CD14-positive monocyte (primary cell): ENCODE results near the gene IFT20. TPM values are rescaled to one million over a fixed set of nuclear protein-coding genes. Genes with fewer than 3 reads are reported as not detected.
A peak's percentile ranks its signal among the peaks of the same experiment; 100 is the strongest.

Source experiments
- DNase-seq, 3 donors: peaks; one replicate each; pipeline ENCODE4 v3.0.0-alpha.2; 2011 to 2022
- H2AFZ ChIP-seq: 2 replicates; pipeline ENCODE4 v1.6.0; 2012; ENCODE audit warnings: mild to moderate bottlenecking, low read depth, low read length, inconsistent platforms; ENCODE audit not compliant: insufficient read depth, poor library complexity, severe bottlenecking
- H3K27ac ChIP-seq, 2 donors: 1 replicate in 1 of 2; 2 replicates in 1 of 2; pipeline ENCODE4 v1.5.1; 2012 to 2013; ENCODE audit warnings: low read length in 2 of 2, control low read depth in 1 of 2, inconsistent platforms in 1 of 2, low read depth in 1 of 2, mild to moderate bottlenecking in 1 of 2
- H3K27me3 ChIP-seq, 2 donors: one replicate each; pipeline versions ENCODE4 v1.6.0 to v1.6.1; 2011 to 2013; ENCODE audit warnings: low read length in 2 of 2; ENCODE audit not compliant: control insufficient read depth in 2 of 2, insufficient read depth in 2 of 2
- H3K36me3 ChIP-seq, 2 donors: replicated peaks in 1 of 2; 1 replicate in 1 of 2; 2 replicates in 1 of 2; pipeline versions ENCODE4 v1.5.1 to v1.6.1; 2012 to 2013; ENCODE audit warnings: low read length in 2 of 2, control low read depth in 1 of 2, inconsistent platforms in 1 of 2, mild to moderate bottlenecking in 1 of 2; ENCODE audit not compliant: insufficient read depth in 2 of 2, control insufficient read depth in 1 of 2
- H3K4me1 ChIP-seq, 2 donors: 1 replicate in 1 of 2; 2 replicates in 1 of 2; pipeline versions ENCODE4 v1.5.1 to v1.6.1; 2012 to 2013; ENCODE audit warnings: low read length in 2 of 2, control low read depth in 1 of 2, inconsistent platforms in 1 of 2, mild to moderate bottlenecking in 1 of 2, moderate library complexity in 1 of 2; ENCODE audit not compliant: insufficient read depth in 2 of 2, control insufficient read depth in 1 of 2
- H3K4me2 ChIP-seq: replicated peaks from 2 replicates; pipeline ENCODE3; 2012; ENCODE audit warnings: low read length, moderate library complexity, mild to moderate bottlenecking; ENCODE audit not compliant: poor library complexity, severe bottlenecking; ENCODE audit errors: extremely low read depth
- H3K4me3 ChIP-seq, 3 experiments: fragments of 200-600 bp in 1 of 3; sonication (generic) in 1 of 3; replicated peaks in 1 of 3; 1 replicate in 2 of 3; 2 replicates in 1 of 3; pipeline ENCODE4 v1.5.1; 2011 to 2013; ENCODE audit warnings: low read length in 3 of 3, mild to moderate bottlenecking in 3 of 3, control low read depth in 2 of 3, low read depth in 2 of 3, inconsistent platforms in 1 of 3, moderate library complexity in 1 of 3
- H3K79me2 ChIP-seq: 2 replicates; pipeline ENCODE4 v1.6.0; 2012; ENCODE audit warnings: mild to moderate bottlenecking, control low read depth, inconsistent platforms, low read length, moderate library complexity; ENCODE audit not compliant: insufficient read depth
- H3K9ac ChIP-seq: 2 replicates; pipeline ENCODE4 v1.6.0; 2017; ENCODE audit warnings: low read length, mild to moderate bottlenecking; ENCODE audit not compliant: insufficient read depth, poor library complexity, severe bottlenecking
- H3K9me3 ChIP-seq, 2 donors: replicated peaks in 1 of 2; 1 replicate in 1 of 2; 2 replicates in 1 of 2; pipeline versions ENCODE4 v1.5.1 to v1.6.1; 2012 to 2013; ENCODE audit warnings: low read length in 2 of 2, control low read depth in 1 of 2; ENCODE audit not compliant: control insufficient read depth in 1 of 2, insufficient read depth in 1 of 2
- H4K20me1 ChIP-seq: 2 replicates; pipeline ENCODE4 v1.6.0; 2012; ENCODE audit warnings: mild to moderate bottlenecking, low read length, control low read depth, moderate library complexity; ENCODE audit not compliant: insufficient read depth
- H3K27ac Mint-ChIP-seq, 7 donors: one replicate each; pipeline ENCODE4 v1.8.0; 2020; ENCODE audit warnings: mild to moderate bottlenecking in 7 of 7, mixed read lengths in 7 of 7, moderate library complexity in 6 of 7, inconsistent platforms in 2 of 7
- H3K27me3 Mint-ChIP-seq, 3 donors: one replicate each; pipeline ENCODE4 v1.8.0; 2021 to 2022; ENCODE audit warnings: low read depth in 3 of 3, mild to moderate bottlenecking in 3 of 3, mixed read lengths in 3 of 3, moderate library complexity in 3 of 3, inconsistent platforms in 1 of 3
- H3K36me3 Mint-ChIP-seq, 2 donors: one replicate each; pipeline ENCODE4 v1.8.0; 2020; ENCODE audit warnings: mixed read lengths in 2 of 2, inconsistent platforms in 1 of 2, mild to moderate bottlenecking in 1 of 2
- H3K4me1 Mint-ChIP-seq: one replicate; pipeline ENCODE4 v1.8.0; 2020; ENCODE audit warnings: mild to moderate bottlenecking, mixed read lengths
- H3K4me3 Mint-ChIP-seq, 2 donors: one replicate each; pipeline ENCODE4 v1.8.0; 2020; ENCODE audit warnings: mild to moderate bottlenecking in 2 of 2, mixed read lengths in 2 of 2, moderate library complexity in 1 of 2
- H3K9me3 Mint-ChIP-seq, 7 donors: one replicate each; pipeline ENCODE4 v1.8.0; 2020 to 2022; ENCODE audit warnings: mixed read lengths in 7 of 7, mild to moderate bottlenecking in 6 of 7, moderate library complexity in 6 of 7, inconsistent platforms in 2 of 7
- WGBS: methylation state at CpG from one replicate; pipeline ENCODE4 v1.1.5; 2013; ENCODE audit warnings: missing lambda C conversion rate; ENCODE audit not compliant: insufficient coverage; 5-methylcytosine and 5-hydroxymethylcytosine counted together
- intact Hi-C, 2 donors: fragments of 100-400 bp; cut with micrococcal nuclease; formaldehyde crosslinking; loops; one replicate each; pipeline versions ENCODE4 v1.15.0 to v1.15.1; 2023
- polyA plus RNA-seq, 3 donors: library from polyadenylated mRNA; depleted of rRNA in 1 of 3; unstranded in 2 of 3; stranded (reverse) in 1 of 3; fragments of 300-500 nt in 2 of 3; fragments of >200 nt in 1 of 3; fragmentation: Illumina TruSeq in 2 of 3; gene quantifications; 1 replicate in 2 of 3; 2 replicates in 1 of 3; pipeline ENCODE4 v1.2.3, GENCODE V29; 2012 to 2021
- TF ChIP-seq, protein P1 (sequence below): fragments of 200-600 bp; IDR thresholded peaks from one replicate; pipeline ENCODE4 v1.8.0; 2022; ENCODE audit warnings: antibody characterized with exemption, mild to moderate bottlenecking

The IFT20 gene
- polyA plus RNA-seq, 3 donors, result 61.1 to 79.1 (median 75.4) TPM

DNA sequence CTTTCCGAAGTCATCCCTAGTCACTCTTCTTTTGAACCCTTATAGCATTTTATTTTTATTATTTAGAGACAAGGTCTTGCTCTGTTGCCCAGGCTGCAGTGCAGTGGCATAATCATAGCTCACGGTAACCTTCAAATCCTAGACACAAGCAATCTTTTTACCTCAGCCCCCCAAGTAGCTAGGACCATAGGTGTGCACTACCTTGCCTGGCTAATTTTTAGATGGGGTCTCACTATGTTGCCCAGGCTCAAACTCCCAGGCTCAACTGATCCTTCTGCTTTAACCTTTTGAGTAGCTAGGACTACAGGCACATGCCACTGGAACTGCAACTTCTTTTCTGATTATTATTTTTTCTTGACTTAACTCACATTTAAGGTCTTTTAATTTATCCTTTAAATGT, 49.3 kb downstream of the IFT20 start:
- Histone ChIP-seq H3K9ac (no peak overlapping the region), H3K9me3 (no peaks in the 10 kb centered on the region), H3K4me1 (no peaks in the 10 kb centered on the region), H4K20me1 (no peaks in the 10 kb centered on the region), H3K4me2 (no peak overlapping the region), H3K79me2 (no peaks in the 10 kb centered on the region), H3K4me3 (no peak overlapping the region), H2AFZ (no peak overlapping the region), H3K36me3 (no peaks in the 10 kb centered on the region), H3K27me3 (peaks cover 0 to 10% of the 10 kb centered on the region in 2 donors), H3K27ac (no peak overlapping the region)
- TF ChIP-seq, protein P1, sequence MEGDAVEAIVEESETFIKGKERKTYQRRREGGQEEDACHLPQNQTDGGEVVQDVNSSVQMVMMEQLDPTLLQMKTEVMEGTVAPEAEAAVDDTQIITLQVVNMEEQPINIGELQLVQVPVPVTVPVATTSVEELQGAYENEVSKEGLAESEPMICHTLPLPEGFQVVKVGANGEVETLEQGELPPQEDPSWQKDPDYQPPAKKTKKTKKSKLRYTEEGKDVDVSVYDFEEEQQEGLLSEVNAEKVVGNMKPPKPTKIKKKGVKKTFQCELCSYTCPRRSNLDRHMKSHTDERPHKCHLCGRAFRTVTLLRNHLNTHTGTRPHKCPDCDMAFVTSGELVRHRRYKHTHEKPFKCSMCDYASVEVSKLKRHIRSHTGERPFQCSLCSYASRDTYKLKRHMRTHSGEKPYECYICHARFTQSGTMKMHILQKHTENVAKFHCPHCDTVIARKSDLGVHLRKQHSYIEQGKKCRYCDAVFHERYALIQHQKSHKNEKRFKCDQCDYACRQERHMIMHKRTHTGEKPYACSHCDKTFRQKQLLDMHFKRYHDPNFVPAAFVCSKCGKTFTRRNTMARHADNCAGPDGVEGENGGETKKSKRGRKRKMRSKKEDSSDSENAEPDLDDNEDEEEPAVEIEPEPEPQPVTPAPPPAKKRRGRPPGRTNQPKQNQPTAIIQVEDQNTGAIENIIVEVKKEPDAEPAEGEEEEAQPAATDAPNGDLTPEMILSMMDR, result no peak
- Mint-ChIP-seq H3K27ac (no peak overlapping the region), H3K36me3 (no peaks in the 10 kb centered on the region), H3K4me1 (no peaks in the 10 kb centered on the region), H3K9me3 (peaks cover 0 to 1% (median 0%) of the 10 kb centered on the region in 7 donors), H3K27me3 (peaks cover 5 to 22% (median 15%) of the 10 kb centered on the region in 3 donors), H3K4me3 (no peak overlapping the region)
- DNase-seq, result no peak
- intact Hi-C loops, result no loop called here
- WGBS, result 100% methylated on average over 1 of the region's 2 CpGs

DNA sequence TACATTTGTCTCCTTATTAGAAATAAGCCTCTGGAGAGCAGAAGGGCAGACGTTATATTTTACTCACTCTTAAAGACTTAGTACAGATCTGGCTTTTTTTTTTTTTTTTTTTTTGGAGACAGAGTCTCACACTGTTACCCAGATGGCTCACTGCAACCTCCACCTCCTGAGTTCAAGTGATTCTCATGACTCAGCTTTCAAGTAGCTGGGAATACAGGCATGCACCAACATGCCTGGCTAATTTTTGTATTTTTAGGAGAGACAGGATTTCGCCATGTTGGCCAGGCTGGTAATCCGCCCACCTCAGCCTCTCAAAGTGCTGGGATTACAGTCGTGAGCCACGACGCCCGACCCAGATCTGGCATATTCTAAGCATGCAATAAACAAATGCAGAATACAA, 52.7 kb downstream of the IFT20 start:
- intact Hi-C loops, result no loop called here

More for the DNA sequence above, 52.7 kb downstream of the IFT20 start:
- no peaks in the 10 kb centered on the region for H3K79me2 ChIP-seq
- Mint-ChIP-seq H3K4me3 (peak overlapping the region in 1 of 2 donors; percentile 18), H3K27me3 (peaks cover 21 to 45% (median 22%) of the 10 kb centered on the region in 3 donors), H3K9me3 (peaks cover 0 to 1% (median 0%) of the 10 kb centered on the region in 7 donors), H3K27ac (peak overlapping the region in 1 of 7 donors; percentile 49), H3K4me1 (peaks cover 10% of the 10 kb centered on the region), H3K36me3 (no peaks in the 10 kb centered on the region)
- H3K4me3 ChIP-seq, result no peak overlapping the region
- DNase-seq, result no peak
- no peaks in the 10 kb centered on the region for H3K9me3 ChIP-seq
- H3K9ac ChIP-seq, result no peak overlapping the region
- WGBS, result 91% methylated on average over 4 of the region's 7 CpGs
- no peak overlapping the region for H3K4me2 ChIP-seq
- peaks cover 0 to 9% of the 10 kb centered on the region in 2 donors for H3K4me1 ChIP-seq
- H2AFZ ChIP-seq, result no peak overlapping the region
- peaks cover 2 to 16% of the 10 kb centered on the region in 2 donors for H3K27me3 ChIP-seq
- H4K20me1 ChIP-seq, result no peaks in the 10 kb centered on the region
- no peak overlapping the region for H3K27ac ChIP-seq
- TF ChIP-seq, protein P1, result no peak
- H3K36me3 ChIP-seq, result no peaks in the 10 kb centered on the region
